Chondrocyte (in vitro differentiated cells): Measurements from ENCODE around the gene CUBN. TPM values are rescaled to one million over a fixed set of nuclear protein-coding genes. Genes with fewer than 3 reads are reported as not detected.
"Not testable (repeated sequence)": the region's sequence is repeated elsewhere in the genome, so short reads cannot be mapped to it uniquely, and the experiment has no call there.

Experiments
- DNase-seq: peaks from one replicate; pipeline ENCODE4 v3.0.0; 2021; ENCODE audit warnings: mixed read lengths, low spot score
- H3K27ac Mint-ChIP-seq: one replicate; pipeline ENCODE4 v1.8.0; 2021; ENCODE audit warnings: mild to moderate bottlenecking, moderate library complexity, mixed read lengths; ENCODE audit not compliant: unreplicated experiment
- H3K27me3 Mint-ChIP-seq: 2 replicates; pipeline ENCODE4 v1.8.0; 2021; ENCODE audit warnings: low read depth, mixed read lengths
- H3K36me3 Mint-ChIP-seq: 2 replicates; pipeline ENCODE4 v1.8.0; 2021; ENCODE audit warnings: low read depth, mixed read lengths
- H3K4me1 Mint-ChIP-seq: 2 replicates; pipeline ENCODE4 v1.8.0; 2021; ENCODE audit warnings: low read depth, mild to moderate bottlenecking, mixed read lengths
- H3K4me3 Mint-ChIP-seq: one replicate; pipeline ENCODE4 v1.8.0; 2021; ENCODE audit warnings: mild to moderate bottlenecking, moderate library complexity, mixed read lengths; ENCODE audit not compliant: unreplicated experiment
- H3K9me3 Mint-ChIP-seq: 2 replicates; pipeline ENCODE4 v1.8.0; 2021; ENCODE audit warnings: low read depth, mixed read lengths
- total RNA-seq: library from RNA; stranded (reverse); gene quantifications from 3 replicates; pipeline ENCODE4 v1.2.1, GENCODE V29; 2021
- TF ChIP-seq, protein P1 (sequence below): fragments of 200-600 bp; sonication (generic); IDR thresholded peaks from 2 replicates; pipeline ENCODE4 v1.5.0; 2021; ENCODE audit warnings: antibody characterized with exemption, mild to moderate bottlenecking, moderate library complexity

CUBN gene
- total RNA-seq, 1 donor from 2014 or later, result 1.0 TPM

DNA sequence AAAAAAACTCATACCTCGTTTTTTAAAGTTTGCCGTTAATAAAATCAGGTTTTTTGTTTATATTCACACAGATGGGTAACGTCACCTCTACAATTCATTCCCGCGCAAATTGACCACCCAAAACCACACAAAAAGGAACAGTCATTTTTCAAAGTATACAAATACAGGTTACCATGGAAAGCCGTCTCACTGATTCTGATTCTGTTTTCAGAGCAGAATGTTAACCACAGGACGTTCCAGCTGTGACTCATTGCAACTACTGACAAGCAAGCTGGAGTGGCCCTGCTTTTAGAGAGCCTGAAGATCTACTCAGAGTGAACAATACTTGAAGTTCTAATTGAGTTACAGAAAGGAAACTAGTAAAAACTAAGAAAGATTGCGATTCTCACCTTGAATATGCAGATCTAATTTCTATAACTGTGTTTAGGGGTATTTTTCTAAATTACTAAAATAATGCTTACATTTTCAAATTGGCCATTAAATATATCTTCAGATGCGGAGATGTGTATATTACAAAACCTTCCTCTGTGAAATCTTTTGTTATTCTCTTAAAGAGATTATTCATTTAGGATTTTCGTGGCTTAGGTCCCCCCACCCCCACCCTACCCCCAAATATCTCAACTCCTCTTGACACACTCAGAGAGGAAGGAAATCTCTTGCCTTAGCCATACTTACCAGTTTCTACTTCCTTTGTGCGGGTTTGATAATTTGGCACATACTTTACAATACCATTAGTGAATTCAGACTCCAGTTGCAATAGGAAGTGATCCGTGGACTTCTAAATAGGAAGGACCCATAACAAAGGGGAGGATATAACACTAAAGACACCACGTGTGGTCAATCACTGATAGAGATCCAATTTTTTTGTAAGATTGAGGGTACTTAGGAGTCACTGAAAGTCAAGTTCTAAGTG, 106.0 kb downstream of the CUBN start:
- peaks cover 38% of the 10 kb centered on the region for H3K4me1 Mint-ChIP-seq
- H3K36me3 Mint-ChIP-seq, result peaks cover 2% of the 10 kb centered on the region
- DNase-seq, result no peak
- H3K27me3 Mint-ChIP-seq, result no peaks in the 10 kb centered on the region
- peaks cover 6% of the 10 kb centered on the region for H3K9me3 Mint-ChIP-seq
- peak overlapping the region; percentile 6 for H3K4me3 Mint-ChIP-seq
- TF ChIP-seq, protein P1, sequence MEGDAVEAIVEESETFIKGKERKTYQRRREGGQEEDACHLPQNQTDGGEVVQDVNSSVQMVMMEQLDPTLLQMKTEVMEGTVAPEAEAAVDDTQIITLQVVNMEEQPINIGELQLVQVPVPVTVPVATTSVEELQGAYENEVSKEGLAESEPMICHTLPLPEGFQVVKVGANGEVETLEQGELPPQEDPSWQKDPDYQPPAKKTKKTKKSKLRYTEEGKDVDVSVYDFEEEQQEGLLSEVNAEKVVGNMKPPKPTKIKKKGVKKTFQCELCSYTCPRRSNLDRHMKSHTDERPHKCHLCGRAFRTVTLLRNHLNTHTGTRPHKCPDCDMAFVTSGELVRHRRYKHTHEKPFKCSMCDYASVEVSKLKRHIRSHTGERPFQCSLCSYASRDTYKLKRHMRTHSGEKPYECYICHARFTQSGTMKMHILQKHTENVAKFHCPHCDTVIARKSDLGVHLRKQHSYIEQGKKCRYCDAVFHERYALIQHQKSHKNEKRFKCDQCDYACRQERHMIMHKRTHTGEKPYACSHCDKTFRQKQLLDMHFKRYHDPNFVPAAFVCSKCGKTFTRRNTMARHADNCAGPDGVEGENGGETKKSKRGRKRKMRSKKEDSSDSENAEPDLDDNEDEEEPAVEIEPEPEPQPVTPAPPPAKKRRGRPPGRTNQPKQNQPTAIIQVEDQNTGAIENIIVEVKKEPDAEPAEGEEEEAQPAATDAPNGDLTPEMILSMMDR, result no peak
- H3K27ac Mint-ChIP-seq, result peak overlapping the region; percentile 89

DNA sequence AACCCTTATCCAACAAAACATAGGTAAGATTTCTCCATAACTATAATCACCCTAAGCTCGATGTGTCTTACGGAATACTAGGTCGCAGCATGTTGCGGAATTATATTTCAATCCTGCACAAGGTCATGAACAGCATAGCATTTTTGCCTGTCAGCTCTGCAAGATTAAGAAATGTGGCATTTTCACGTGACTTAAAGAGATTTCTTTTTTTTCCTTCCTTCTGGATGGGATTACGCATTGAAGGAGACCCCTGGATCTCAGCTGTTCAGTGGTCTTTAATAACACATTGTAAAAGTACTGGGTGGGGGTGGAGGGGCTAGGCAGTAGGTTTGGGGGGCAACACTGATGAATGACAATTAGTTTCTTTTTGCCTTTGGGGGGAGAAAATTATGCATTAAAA, 106.7 kb downstream of the CUBN start:
- H3K9me3 Mint-ChIP-seq, result peaks cover 6% of the 10 kb centered on the region
- H3K36me3 Mint-ChIP-seq, result peaks cover 2% of the 10 kb centered on the region
- H3K27ac Mint-ChIP-seq, result peak overlapping the region; percentile 89
- DNase-seq, result no peak
- H3K4me3 Mint-ChIP-seq, result peak overlapping the region; percentile 6
- H3K4me1 Mint-ChIP-seq, result peaks cover 37% of the 10 kb centered on the region
- TF ChIP-seq, protein P1, result no peak
- H3K27me3 Mint-ChIP-seq, result no peaks in the 10 kb centered on the region

DNA sequence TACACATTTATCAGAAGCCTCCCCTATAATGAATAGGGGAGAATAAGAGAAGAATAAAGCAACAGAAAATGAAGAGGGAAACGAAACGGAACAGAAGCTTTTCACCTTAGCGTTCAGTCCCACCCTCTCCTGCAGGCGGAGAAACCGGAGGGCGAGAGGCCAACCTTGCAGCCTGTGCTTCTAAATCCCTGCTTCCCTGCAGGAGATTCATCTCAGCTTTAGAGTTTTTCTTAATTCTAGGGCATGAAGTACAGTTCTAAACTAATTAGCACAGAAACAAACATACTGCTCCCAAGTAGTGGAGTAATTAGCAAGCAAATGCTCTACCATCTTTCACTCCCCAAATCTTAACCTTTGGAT, 107.2 kb downstream of the CUBN start:
- no peak for DNase-seq
- Mint-ChIP-seq H3K36me3 (peaks cover 2% of the 10 kb centered on the region), H3K4me1 (peaks cover 35% of the 10 kb centered on the region), H3K27me3 (no peaks in the 10 kb centered on the region), H3K27ac (peak overlapping the region; percentile 89), H3K4me3 (no peak overlapping the region), H3K9me3 (peaks cover 6% of the 10 kb centered on the region)
- TF ChIP-seq, protein P1, result no peak

DNA sequence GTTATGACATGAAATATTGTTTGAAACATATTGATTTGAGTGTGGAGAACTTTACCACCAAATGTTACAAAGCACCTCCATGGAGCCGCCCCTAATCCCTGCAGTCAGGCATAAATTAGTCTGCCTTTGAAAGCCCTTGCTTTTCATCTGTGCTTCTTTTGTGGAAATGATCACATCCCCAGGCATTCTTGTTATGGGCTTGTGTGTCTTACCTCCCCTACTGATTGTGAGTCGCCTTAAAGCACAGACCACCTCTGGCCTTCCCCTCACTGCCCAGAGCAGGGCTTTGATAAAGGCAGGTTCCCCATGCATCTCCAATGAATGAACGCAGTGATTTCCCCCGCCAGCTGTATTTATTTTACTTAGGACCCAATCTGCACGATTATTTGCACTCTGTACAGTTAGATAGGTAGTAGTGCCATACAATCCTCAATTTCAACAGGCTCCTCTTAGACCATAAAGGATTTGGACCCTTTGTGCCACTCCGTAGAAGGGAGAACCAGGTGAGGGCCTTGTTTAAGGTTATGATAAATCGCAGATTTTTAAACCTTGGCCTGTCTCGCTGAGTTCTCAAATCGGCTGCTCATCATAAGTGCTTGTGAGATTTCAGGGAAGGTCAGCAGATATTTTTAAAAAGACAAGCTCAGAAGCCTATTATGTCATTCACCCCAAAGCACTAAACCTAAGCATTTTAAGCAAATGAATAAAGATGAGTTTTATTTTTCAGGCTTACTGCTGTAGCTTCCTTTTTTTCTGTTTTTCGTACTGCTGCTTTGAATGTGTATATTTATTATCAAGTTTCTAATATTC, 107.8 kb downstream of the CUBN start:
- Mint-ChIP-seq H3K9me3 (peaks cover 6% of the 10 kb centered on the region), H3K4me3 (no peak overlapping the region), H3K27me3 (no peaks in the 10 kb centered on the region), H3K36me3 (peaks cover 2% of the 10 kb centered on the region), H3K4me1 (peaks cover 31% of the 10 kb centered on the region), H3K27ac (no peak overlapping the region)
- no peak for DNase-seq
- TF ChIP-seq, protein P1, result no peak

DNA sequence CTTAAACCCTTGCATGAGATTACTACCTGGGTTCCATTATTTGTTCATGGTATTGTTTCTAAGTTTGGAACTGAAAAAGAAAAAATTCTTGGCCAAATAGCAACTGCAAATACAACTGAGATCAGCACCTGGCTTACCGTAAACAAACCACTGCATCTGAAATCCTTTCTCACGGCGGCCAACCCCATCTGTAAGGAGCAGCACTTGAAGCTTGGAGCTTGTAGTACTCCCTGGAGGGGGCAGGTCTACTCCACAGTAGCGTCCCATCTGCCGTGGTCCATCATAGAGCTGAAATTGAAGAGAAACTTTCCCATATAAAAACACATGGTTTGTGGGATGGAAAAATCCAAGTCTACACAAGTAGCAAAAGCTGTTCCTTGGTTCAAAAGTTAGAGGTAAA, 109.9 kb downstream of the CUBN start:
- Mint-ChIP-seq H3K4me1 (peaks cover 17% of the 10 kb centered on the region), H3K27me3 (no peaks in the 10 kb centered on the region), H3K4me3 (no peak overlapping the region), H3K27ac (no peak overlapping the region), H3K9me3 (peaks cover 6% of the 10 kb centered on the region), H3K36me3 (peaks cover 2% of the 10 kb centered on the region)
- TF ChIP-seq, protein P1, result no peak
- no peak for DNase-seq

DNA sequence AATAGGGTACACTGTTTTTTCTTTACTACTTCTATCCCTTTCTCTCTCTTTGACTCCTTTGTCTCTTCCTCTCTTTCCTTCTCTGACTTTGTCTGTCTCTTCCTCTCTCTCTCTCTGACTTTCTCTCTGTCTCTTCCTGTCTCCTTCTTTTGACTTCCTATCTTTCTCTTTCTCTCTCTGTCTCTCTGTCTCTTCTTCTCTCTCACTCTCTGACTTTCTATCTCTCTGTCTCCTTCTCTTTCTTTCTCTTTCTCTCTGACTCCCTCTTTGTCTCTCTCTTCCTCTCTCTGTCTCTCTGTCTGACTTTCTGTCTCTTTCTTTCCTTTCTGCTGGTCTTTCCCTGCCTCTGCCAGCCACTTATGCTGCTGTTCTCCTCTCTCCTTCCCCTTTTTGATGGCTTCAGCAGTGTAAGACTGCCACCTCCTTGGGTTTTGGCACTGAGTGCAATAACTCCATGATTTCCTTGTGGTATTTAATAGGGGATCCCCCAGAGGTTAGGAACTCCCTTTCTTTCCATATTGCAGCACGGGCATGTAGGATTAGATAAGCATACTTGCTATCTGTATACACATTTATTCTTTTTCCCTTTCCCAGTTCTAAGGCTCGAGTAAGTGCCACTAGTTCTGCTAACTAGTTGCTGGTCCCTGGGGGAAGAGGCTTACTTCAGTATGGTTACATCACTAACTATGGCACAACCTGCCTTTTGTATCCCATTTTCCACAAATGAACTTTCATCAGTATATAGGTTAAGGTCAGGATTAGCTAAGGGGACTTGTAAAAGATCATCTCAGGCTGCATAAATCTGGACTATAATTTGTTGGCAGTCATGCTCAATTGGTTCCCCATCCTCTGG, 116.3 kb downstream of the CUBN start:
- peak overlapping the region; percentile 27 for H3K27ac Mint-ChIP-seq
- H3K4me1 Mint-ChIP-seq, result peaks cover 14% of the 10 kb centered on the region
- DNase-seq, H3K27me3 Mint-ChIP-seq, H3K4me3 Mint-ChIP-seq, H3K36me3 Mint-ChIP-seq, H3K9me3 Mint-ChIP-seq: not testable (repeated sequence)

DNA sequence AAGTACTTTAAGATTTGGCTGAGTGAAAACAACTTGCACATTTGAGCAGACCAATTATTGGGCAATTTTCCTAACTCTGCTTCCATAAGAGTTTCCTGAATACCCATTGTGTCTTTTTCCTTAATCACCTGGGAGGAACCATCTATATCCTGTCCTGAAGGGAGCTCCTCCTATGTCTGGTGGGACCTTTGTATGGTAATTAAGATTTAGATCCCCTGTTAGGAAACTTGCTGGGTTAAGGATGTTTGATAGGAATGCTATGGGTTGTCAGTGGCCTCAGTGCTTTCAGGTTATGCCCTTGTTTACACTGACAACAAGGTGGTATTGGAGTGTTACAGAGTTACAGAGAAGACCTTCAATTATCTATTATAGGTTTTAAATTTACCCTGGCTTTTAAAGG, 116.9 kb downstream of the CUBN start:
- not testable (repeated sequence) for H3K27ac Mint-ChIP-seq, H3K4me3 Mint-ChIP-seq, H3K36me3 Mint-ChIP-seq, H3K9me3 Mint-ChIP-seq, H3K27me3 Mint-ChIP-seq, DNase-seq
- peaks cover 18% of the 10 kb centered on the region for H3K4me1 Mint-ChIP-seq
